Activated T-helper 1 cell treated with anti-CD3 and anti-CD28 coated beads, Interleukin-12 subunit alpha, Interleukin-12 subunit beta, Interleukin-2, Interleukin-4 antibody, amounts not matched to agents 30 ng/mL and 10 ng/mL and 1 ng/mL, durations not matched to agents 14 hours and 24 hours and 36 hours (primary cell): ENCODE results near the gene TINAGL1. TPM values are rescaled to one million over a fixed set of nuclear protein-coding genes. Genes with fewer than 3 reads are reported as not detected.

Experiments
- DNase-seq: peaks from one replicate; pipeline ENCODE4 v3.0.0; 2021; ENCODE audit warnings: low spot score
- H3K27ac Mint-ChIP-seq: one replicate; pipeline ENCODE4 v1.8.0; 2021; ENCODE audit warnings: mild to moderate bottlenecking, mixed read lengths
- H3K27me3 Mint-ChIP-seq: one replicate; pipeline ENCODE4 v1.8.0; 2022; ENCODE audit warnings: mild to moderate bottlenecking, moderate library complexity, mixed read lengths; ENCODE audit not compliant: insufficient read depth
- H3K36me3 Mint-ChIP-seq: one replicate; pipeline ENCODE4 v1.8.0; 2021; ENCODE audit warnings: low read depth, mixed read lengths
- H3K4me1 Mint-ChIP-seq: one replicate; pipeline ENCODE4 v1.8.0; 2021; ENCODE audit warnings: low read depth, mixed read lengths
- H3K4me3 Mint-ChIP-seq: one replicate; pipeline ENCODE4 v1.8.0; 2021; ENCODE audit warnings: mild to moderate bottlenecking, moderate library complexity, mixed read lengths
- H3K9me3 Mint-ChIP-seq: one replicate; pipeline ENCODE4 v1.8.0; 2021; ENCODE audit warnings: mixed read lengths
- intact Hi-C: fragments of 100-400 bp; cut with micrococcal nuclease; formaldehyde crosslinking; loops from one replicate; pipeline ENCODE4 v1.15.1; 2024
- total RNA-seq: library from RNA; stranded (reverse); gene quantifications from 2 replicates; pipeline ENCODE4 v1.2.3, GENCODE V29; 2022

The TINAGL1 gene
- total RNA-seq, 1 donor from 2014 or later = not detected

GRCh38 chr1:31571340-31572295 lies 4.7 kb upstream of the TINAGL1 start:
- intact Hi-C loops = no loop called here
- no peaks in the 10 kb centered on the region for H3K4me1 Mint-ChIP-seq
- no peak overlapping the region for H3K27ac Mint-ChIP-seq
- no peaks in the 10 kb centered on the region for H3K36me3 Mint-ChIP-seq
- DNase-seq = no peak
- no peaks in the 10 kb centered on the region for H3K9me3 Mint-ChIP-seq
- no peak overlapping the region for H3K4me3 Mint-ChIP-seq
- H3K27me3 Mint-ChIP-seq = peaks cover 16% of the 10 kb centered on the region

DNA sequence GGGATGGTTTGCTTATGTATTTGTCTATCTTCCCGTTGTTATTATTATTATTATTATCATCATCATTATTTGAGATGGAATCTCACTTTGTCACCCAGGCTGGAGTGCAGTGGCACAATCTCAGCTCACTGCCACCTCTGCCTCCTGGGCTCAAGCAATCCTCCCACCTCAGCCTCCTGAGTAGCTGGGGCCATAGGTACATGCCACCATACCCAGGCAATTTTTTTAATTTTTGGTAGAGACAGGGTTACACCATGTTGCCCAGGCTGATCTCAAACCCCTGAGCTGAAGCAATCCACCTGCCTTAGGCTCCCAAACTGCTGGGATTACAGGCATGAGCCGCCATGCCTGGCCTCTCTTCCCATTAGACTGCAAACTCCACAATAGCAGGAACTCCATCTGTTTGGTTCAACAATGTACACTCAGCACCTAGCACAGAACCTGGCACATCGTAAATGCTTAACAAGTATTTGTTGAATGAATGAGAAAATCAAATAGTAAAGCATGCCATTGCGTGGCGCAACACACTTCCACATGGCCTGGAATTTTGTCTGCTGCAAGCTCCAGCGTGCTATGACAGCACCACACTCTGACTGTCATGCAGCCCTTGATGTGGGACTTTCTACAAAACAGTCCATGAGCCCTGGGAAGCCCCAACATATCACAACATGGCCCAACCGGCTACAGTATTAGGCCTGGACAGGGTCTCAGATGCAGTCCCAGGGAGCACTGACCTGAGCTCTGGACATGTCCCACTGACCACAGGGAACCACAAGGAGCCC lies 3.8 kb upstream of the TINAGL1 start:
- Mint-ChIP-seq H3K4me3 (no peak overlapping the region), H3K4me1 (no peaks in the 10 kb centered on the region), H3K27me3 (peaks cover 16% of the 10 kb centered on the region), H3K27ac (no peak overlapping the region), H3K36me3 (no peaks in the 10 kb centered on the region), H3K9me3 (no peaks in the 10 kb centered on the region)
- DNase-seq = no peak
- intact Hi-C loops = no loop called here

- intact Hi-C loops = no loop called here
- Mint-ChIP-seq H3K4me1 (no peaks in the 10 kb centered on the region), H3K9me3 (no peaks in the 10 kb centered on the region), H3K27ac (no peak overlapping the region), H3K36me3 (no peaks in the 10 kb centered on the region), H3K4me3 (no peak overlapping the region), H3K27me3 (peaks cover 12% of the 10 kb centered on the region)
- no peak for DNase-seq
These were observed 3.1 kb upstream of the TINAGL1 start for GRCh38 chr1:31573261-31573660.

- H3K4me1 Mint-ChIP-seq = no peaks in the 10 kb centered on the region
- intact Hi-C loops = no loop called here
- H3K27me3 Mint-ChIP-seq = peaks cover 12% of the 10 kb centered on the region
- no peak for DNase-seq
- H3K36me3 Mint-ChIP-seq = no peaks in the 10 kb centered on the region
- no peak overlapping the region for H3K4me3 Mint-ChIP-seq
- H3K9me3 Mint-ChIP-seq = no peaks in the 10 kb centered on the region
- no peak overlapping the region for H3K27ac Mint-ChIP-seq
These were observed 1.5 kb upstream of the TINAGL1 start for GRCh38 chr1:31574749-31575368.

DNA sequence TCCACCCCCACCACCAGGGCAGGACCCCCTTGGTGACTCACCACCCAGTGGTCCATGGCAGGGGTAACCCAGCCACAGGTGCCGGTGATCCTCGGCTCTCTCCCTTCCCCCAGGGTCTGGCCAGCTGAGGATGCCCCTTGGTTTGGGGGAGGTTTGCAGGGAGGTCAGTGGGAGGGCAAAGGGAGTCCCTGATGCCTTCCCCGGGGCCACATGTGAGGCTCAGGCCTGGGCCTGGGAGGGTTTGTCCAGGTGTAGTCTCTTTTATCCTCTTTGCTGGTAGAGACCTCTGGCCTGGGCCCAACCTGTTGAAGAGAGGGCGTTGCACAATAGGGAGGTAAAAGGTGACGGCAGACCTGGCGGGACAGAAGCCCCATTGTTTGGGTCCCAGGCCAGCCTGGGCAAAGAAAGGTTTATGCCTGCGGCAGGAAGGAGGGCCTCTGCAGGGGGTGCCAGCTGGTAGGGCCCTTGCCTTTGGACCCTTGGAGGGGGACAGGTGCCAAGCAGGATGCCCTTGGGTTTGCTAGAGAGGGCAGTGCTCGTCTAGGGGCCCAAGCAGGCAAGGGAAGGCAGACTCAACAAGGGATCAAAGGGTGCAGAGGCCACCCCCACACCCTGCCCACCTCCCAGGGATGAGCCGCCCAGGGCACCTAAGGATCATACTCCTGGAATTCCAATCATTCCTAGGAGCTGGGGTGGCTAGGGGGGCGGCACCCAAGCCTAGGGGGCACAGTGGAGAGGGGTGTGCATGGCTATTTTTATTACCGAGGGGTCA lies 760 bp upstream of the TINAGL1 start:
- DNase-seq = no peak
- intact Hi-C loops = no loop called here
- Mint-ChIP-seq H3K27me3 (peaks cover 12% of the 10 kb centered on the region), H3K36me3 (no peaks in the 10 kb centered on the region), H3K4me1 (no peaks in the 10 kb centered on the region), H3K27ac (no peak overlapping the region), H3K4me3 (no peak overlapping the region), H3K9me3 (no peaks in the 10 kb centered on the region)

DNA sequence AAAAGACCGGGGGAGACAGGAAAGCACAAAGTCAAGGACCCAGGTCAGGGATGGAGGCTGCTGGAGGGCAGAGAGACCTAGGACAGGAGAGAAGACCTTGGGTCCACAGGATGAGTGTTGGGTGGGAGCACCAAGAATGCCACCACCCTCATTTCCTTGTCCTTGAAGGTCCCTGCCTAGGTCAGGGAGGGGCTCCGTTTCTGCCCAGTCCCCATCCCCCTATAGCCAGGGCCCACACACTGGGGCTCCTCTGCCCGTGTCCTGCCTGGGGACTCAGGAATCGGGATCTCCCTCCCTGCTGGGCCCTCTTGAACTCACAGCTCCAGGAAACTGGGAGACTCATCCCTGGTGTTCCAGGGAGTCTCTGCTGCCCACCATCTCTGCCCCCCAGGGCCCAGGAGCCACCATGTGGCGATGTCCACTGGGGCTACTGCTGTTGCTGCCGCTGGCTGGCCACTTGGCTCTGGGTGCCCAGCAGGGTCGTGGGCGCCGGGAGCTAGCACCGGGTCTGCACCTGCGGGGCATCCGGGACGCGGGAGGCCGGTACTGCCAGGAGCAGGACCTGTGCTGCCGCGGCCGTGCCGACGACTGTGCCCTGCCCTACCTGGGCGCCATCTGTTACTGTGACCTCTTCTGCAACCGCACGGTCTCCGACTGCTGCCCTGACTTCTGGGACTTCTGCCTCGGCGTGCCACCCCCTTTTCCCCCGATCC lies 584 bp downstream of the TINAGL1 start:
- H3K27ac Mint-ChIP-seq = no peak overlapping the region
- DNase-seq = no peak
- intact Hi-C loops = no loop called here
- no peaks in the 10 kb centered on the region for H3K9me3 Mint-ChIP-seq
- no peaks in the 10 kb centered on the region for H3K36me3 Mint-ChIP-seq
- H3K27me3 Mint-ChIP-seq = peaks cover 8% of the 10 kb centered on the region
- H3K4me3 Mint-ChIP-seq = no peak overlapping the region
- no peaks in the 10 kb centered on the region for H3K4me1 Mint-ChIP-seq

DNA sequence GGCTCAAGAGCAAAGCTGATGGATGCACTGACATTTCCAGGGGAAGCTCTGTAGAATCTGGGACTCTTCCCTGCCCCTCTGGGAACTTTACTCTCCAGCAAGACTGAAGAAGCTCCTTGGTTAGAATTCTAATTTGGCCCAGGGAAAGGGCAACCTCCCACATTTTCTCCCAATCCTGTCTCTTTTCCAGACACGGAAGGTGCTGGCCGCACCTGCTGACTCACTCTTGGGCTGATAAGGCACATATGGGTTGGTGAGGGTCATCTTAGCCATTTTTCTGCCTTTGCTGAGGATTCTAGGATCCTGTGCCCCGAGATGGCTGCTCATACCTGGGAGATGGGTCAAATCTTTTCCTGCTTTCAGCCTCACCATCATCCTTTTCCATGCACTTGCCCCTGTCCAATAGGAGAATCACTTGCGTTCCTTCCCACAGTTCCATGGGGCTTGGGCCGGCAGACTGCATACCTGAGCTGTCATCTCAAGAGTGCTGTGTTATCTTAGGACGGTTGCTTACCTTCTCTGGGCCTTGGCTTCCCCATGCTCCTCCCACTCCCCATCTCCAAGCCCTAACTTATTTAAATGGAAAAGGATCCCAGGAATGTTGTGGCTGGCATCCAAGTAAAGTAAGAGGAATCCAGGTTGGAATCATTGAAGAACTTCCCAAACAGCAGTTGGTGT lies 1.3 kb downstream of the TINAGL1 start:
- no peak for DNase-seq
- no peak overlapping the region for H3K4me3 Mint-ChIP-seq
- H3K27me3 Mint-ChIP-seq = peaks cover 4% of the 10 kb centered on the region
- H3K4me1 Mint-ChIP-seq = no peaks in the 10 kb centered on the region
- H3K36me3 Mint-ChIP-seq = no peaks in the 10 kb centered on the region
- H3K27ac Mint-ChIP-seq = no peak overlapping the region
- no peaks in the 10 kb centered on the region for H3K9me3 Mint-ChIP-seq
- intact Hi-C loops = no loop called here

- H3K9me3 Mint-ChIP-seq = no peaks in the 10 kb centered on the region
- H3K36me3 Mint-ChIP-seq = no peaks in the 10 kb centered on the region
- no peaks in the 10 kb centered on the region for H3K4me1 Mint-ChIP-seq
- no peak for DNase-seq
- no peak overlapping the region for H3K4me3 Mint-ChIP-seq
- no peak overlapping the region for H3K27ac Mint-ChIP-seq
- H3K27me3 Mint-ChIP-seq = no peaks in the 10 kb centered on the region
- intact Hi-C loops = no loop called here
These were observed 3.1 kb downstream of the TINAGL1 start for GRCh38 chr1:31579374-31579773.

GRCh38 chr1:31580513-31580870 lies 4.2 kb downstream of the TINAGL1 start:
- Mint-ChIP-seq H3K36me3 (no peaks in the 10 kb centered on the region), H3K9me3 (no peaks in the 10 kb centered on the region), H3K27ac (no peak overlapping the region), H3K4me1 (no peaks in the 10 kb centered on the region), H3K27me3 (no peaks in the 10 kb centered on the region), H3K4me3 (no peak overlapping the region)
- intact Hi-C loops = no loop called here
- DNase-seq = no peak

- Mint-ChIP-seq H3K36me3 (no peaks in the 10 kb centered on the region), H3K9me3 (no peaks in the 10 kb centered on the region), H3K27me3 (no peaks in the 10 kb centered on the region), H3K27ac (peak overlapping the region; percentile 52), H3K4me3 (no peak overlapping the region), H3K4me1 (no peaks in the 10 kb centered on the region)
- intact Hi-C loops = no loop called here
- DNase-seq = no peak
These were observed 4.7 kb downstream of the TINAGL1 start for GRCh38 chr1:31580891-31581603.
